GM18502 (cell line): ENCODE measurements around the gene UMPS.
"Not testable (repeated sequence)": the region's sequence is repeated elsewhere in the genome, so short reads cannot be mapped to it uniquely, and the experiment has no call there.

Source experiments
- ATAC-seq: cut with Tn5 transposase; IDR thresholded peaks from one replicate; pipeline ENCODE4 v1.9.1; 2021; ENCODE audit warnings: mild to moderate bottlenecking; ENCODE audit not compliant: unreplicated experiment, poor library complexity

UMPS gene

GRCh38 chr3:124705552-124705951 lies 24.7 kb upstream of the UMPS start:
- ATAC-seq, result no peak

GRCh38 chr3:124707223-124707622 lies 23.0 kb upstream of the UMPS start:
- not testable (repeated sequence) for ATAC-seq

GRCh38 chr3:124707656-124708062 lies 22.6 kb upstream of the UMPS start:
- no peak for ATAC-seq

- ATAC-seq, result no peak
Measured at GRCh38 chr3:124714223-124714853, 15.9 kb upstream of the UMPS start.

GRCh38 chr3:124722589-124722988 lies 7.7 kb upstream of the UMPS start:
- ATAC-seq, result no peak

- ATAC-seq, result no peak
Measured at GRCh38 chr3:124730941-124731297, 667 bp downstream of the UMPS start.

GRCh38 chr3:124731760-124732159 lies 1.5 kb downstream of the UMPS start:
- ATAC-seq, result no peak

- ATAC-seq, result no peak
Measured at GRCh38 chr3:124741027-124741426, 10.8 kb downstream of the UMPS start.

- ATAC-seq, result no peak
Measured at GRCh38 chr3:124745756-124746155, 15.5 kb downstream of the UMPS start.

GRCh38 chr3:124747111-124747981 lies 17.1 kb downstream of the UMPS start:
- ATAC-seq, result no peak

- no peak for ATAC-seq
Measured at GRCh38 chr3:124748560-124749198, 18.4 kb downstream of the UMPS start.

- ATAC-seq, result not testable (repeated sequence)
Measured at GRCh38 chr3:124749877-124750276, 19.6 kb downstream of the UMPS start.

- no peak for ATAC-seq
Measured at GRCh38 chr3:124751501-124751900, 21.2 kb downstream of the UMPS start.

- no peak for ATAC-seq
Measured at GRCh38 chr3:124752051-124752450, 21.8 kb downstream of the UMPS start.

GRCh38 chr3:124757926-124758325 lies 27.7 kb downstream of the UMPS start:
- ATAC-seq, result not testable (repeated sequence)

GRCh38 chr3:124758851-124759635 lies 28.8 kb downstream of the UMPS start:
- ATAC-seq, result no peak

- ATAC-seq, result no peak
Measured at GRCh38 chr3:124759666-124760401, 29.6 kb downstream of the UMPS start.

GRCh38 chr3:124760601-124761000 lies 30.3 kb downstream of the UMPS start:
- no peak for ATAC-seq

GRCh38 chr3:124761250-124761796 lies 31.1 kb downstream of the UMPS start:
- ATAC-seq, result no peak
